PC-9 (cell line): ENCODE data around the gene CCL8.

Experiments used
- CTCF ChIP-seq: fragments of 200-600 bp; sonication (generic); conservative IDR thresholded peaks from 2 replicates; pipeline ENCODE4 v1.6.1; 2017; ENCODE audit warnings: mixed run types, antibody characterized with exemption, mild to moderate bottlenecking, moderate library complexity
- EZH2 ChIP-seq: fragments of 200-600 bp; sonication (generic); IDR thresholded peaks from 2 replicates; pipeline ENCODE4 v1.8.0; 2017; ENCODE audit warnings: antibody characterized with exemption, low read depth

GRCh38 chr17:34307110-34307509 lies 12.1 kb upstream of the CCL8 start:
- TF ChIP-seq CTCF (no peak), EZH2 (no peak)
